ENCODE data around the gene GIGYF2.

The GIGYF2 gene

DNA sequence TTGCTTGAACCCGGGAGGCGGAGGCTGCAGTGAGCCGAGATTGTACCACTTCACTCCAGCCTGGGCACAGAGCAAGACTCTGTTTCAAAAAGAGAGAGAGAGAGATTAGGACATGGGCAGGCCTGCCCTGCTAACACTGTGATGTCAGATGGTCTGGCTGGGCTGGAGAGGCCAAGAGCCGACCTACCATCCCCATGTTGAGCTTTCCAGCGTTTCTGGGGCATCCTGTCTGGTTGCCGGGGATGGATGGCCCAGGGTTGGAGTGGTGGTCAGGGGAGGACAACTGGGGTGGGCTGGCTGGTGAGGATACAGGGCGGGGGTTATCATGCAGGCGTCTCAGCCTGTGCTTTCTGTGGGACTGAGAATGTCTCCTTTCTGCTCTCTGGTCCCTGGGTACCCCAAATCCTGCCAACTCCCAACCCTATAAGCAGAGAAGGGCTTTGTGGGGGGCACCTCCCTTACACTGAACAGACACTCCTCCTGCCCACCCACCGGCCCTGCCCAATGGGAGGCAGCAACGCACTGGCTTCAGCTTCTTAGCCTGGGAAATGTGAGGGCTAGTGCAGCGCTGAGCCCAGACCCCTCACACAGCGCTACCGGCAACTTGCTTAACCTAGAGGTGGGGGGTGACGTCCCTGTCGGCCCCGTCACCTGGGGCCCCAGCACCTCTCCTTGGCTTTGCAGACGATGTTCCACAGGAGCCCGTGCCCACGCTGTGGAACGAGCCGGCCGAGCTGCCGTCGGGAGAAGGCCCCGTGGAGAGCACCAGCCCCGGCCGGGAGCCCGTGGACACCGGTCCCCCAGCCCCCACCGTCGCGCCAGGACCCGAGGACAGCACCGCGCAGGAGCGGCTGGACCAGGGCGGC, 178.4 kb downstream of the GIGYF2 start:
- H3K27ac ChIP-seq (ENCODE audit: low read length), result no peak overlapping the region

DNA sequence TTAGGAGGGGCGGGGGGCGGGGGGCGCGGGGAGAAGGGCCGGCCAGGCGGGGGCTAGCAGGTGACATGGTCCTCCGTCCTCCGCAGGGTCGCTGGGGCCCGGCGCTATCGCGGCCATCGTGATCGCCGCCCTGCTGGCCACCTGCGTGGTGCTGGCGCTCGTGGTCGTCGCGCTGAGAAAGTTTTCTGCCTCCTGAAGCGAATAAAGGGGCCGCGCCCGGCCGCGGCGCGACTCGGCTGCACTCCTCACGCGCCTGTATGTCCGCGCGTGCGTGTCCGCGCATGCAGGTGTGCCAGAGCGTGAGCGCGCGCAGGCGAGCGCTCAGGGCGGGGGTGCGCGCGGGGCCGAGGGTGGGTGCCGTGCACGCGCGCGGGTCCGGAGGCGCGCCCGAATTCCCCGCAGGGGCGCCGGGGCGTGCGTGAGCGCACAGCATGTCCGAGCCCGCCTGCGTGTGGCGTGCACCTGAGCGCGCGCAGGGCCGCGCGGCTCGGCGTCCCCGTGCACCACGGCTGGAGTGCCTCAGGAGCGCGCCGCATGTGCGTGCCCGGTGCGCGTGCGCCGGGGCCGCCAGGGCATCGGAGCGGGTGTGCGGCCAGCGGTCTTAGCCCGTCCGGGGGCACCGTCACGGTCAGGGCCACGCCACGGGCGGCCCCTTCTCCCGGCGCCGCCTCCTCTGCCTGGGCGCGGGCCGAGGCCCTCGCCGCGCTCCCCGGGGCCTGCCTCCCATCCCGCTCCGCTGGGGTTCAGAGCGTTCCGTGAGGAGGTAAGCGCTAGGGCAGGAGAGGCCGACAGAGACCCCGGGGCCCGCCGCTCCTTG, 179.2 kb downstream of the GIGYF2 start:
- no peaks in the 10 kb centered on the region for H3K79me2 ChIP-seq (ENCODE audit: low read length)
- no peaks in the 10 kb centered on the region for H3K9me3 ChIP-seq (replicated peaks; ENCODE audit: insufficient read depth, low read length)
- H3K4me3 ChIP-seq (ENCODE audit: low read length), result no peak overlapping the region
- TF ChIP-seq, protein P1, sequence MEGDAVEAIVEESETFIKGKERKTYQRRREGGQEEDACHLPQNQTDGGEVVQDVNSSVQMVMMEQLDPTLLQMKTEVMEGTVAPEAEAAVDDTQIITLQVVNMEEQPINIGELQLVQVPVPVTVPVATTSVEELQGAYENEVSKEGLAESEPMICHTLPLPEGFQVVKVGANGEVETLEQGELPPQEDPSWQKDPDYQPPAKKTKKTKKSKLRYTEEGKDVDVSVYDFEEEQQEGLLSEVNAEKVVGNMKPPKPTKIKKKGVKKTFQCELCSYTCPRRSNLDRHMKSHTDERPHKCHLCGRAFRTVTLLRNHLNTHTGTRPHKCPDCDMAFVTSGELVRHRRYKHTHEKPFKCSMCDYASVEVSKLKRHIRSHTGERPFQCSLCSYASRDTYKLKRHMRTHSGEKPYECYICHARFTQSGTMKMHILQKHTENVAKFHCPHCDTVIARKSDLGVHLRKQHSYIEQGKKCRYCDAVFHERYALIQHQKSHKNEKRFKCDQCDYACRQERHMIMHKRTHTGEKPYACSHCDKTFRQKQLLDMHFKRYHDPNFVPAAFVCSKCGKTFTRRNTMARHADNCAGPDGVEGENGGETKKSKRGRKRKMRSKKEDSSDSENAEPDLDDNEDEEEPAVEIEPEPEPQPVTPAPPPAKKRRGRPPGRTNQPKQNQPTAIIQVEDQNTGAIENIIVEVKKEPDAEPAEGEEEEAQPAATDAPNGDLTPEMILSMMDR (IDR thresholded peaks at IDR 0.05; ENCODE audit: low read length), result no peak
- H3K4me1 ChIP-seq (ENCODE audit: low read length), result no peaks in the 10 kb centered on the region
- H3K36me3 ChIP-seq (replicated peaks; ENCODE audit: insufficient read depth, low read length), result no peaks in the 10 kb centered on the region
- no peak overlapping the region for H2AFZ ChIP-seq (ENCODE audit: low read length)
- H3K27me3 ChIP-seq (replicated peaks; ENCODE audit: insufficient read depth, low read length), result no peaks in the 10 kb centered on the region
- H3K4me2 ChIP-seq (ENCODE audit: low read depth, low read length), result no peak overlapping the region
- H3F3A ChIP-seq (ENCODE audit: insufficient read depth, low read length), result no peaks in the 10 kb centered on the region
- H4K20me1 ChIP-seq (ENCODE audit: insufficient read depth, low read length), result no peaks in the 10 kb centered on the region
- H3K9ac ChIP-seq (ENCODE audit: low read length), result no peak overlapping the region
- H3K9me2 ChIP-seq (replicated peaks; ENCODE audit: insufficient read depth, low read length), result no peaks in the 10 kb centered on the region
- no peak overlapping the region for H3K27ac ChIP-seq (ENCODE audit: low read length)
- DNase-seq, result peak; percentile 22

More for the DNA sequence above, 178.4 kb downstream of the GIGYF2 start:
- no peaks in the 10 kb centered on the region for H3F3A ChIP-seq (ENCODE audit: insufficient read depth, low read length)
- no peaks in the 10 kb centered on the region for H4K20me1 ChIP-seq (ENCODE audit: insufficient read depth, low read length)
- no peak for DNase-seq
- H3K9ac ChIP-seq (ENCODE audit: low read length), result no peak overlapping the region
- no peaks in the 10 kb centered on the region for H3K36me3 ChIP-seq (replicated peaks; ENCODE audit: insufficient read depth, low read length)
- H3K79me2 ChIP-seq (ENCODE audit: low read length), result no peaks in the 10 kb centered on the region
- no peaks in the 10 kb centered on the region for H3K4me1 ChIP-seq (ENCODE audit: low read length)
- H3K27me3 ChIP-seq (replicated peaks; ENCODE audit: insufficient read depth, low read length), result no peaks in the 10 kb centered on the region
- H3K9me2 ChIP-seq (replicated peaks; ENCODE audit: insufficient read depth, low read length), result no peaks in the 10 kb centered on the region
- no peak for TF ChIP-seq EZH2phosphoT487 (IDR thresholded peaks at IDR 0.05; ENCODE audit: low read length)
- TF ChIP-seq, protein P1 (IDR thresholded peaks at IDR 0.05; ENCODE audit: low read length), result no peak
- no peak for TF ChIP-seq EZH2 (optimal IDR thresholded peaks at IDR 0.05; ENCODE audit: low read depth, low read length)
- 0 out of 2 replicates have a peak overlapping the region, but pooled peaks have one; percentile 29 for H3K4me2 ChIP-seq (ENCODE audit: low read depth, low read length)
- no peak overlapping the region for H3K4me3 ChIP-seq (ENCODE audit: low read length)
- no peak overlapping the region for H2AFZ ChIP-seq (ENCODE audit: low read length)
- no peaks in the 10 kb centered on the region for H3K9me3 ChIP-seq (replicated peaks; ENCODE audit: insufficient read depth, low read length)

DNA sequence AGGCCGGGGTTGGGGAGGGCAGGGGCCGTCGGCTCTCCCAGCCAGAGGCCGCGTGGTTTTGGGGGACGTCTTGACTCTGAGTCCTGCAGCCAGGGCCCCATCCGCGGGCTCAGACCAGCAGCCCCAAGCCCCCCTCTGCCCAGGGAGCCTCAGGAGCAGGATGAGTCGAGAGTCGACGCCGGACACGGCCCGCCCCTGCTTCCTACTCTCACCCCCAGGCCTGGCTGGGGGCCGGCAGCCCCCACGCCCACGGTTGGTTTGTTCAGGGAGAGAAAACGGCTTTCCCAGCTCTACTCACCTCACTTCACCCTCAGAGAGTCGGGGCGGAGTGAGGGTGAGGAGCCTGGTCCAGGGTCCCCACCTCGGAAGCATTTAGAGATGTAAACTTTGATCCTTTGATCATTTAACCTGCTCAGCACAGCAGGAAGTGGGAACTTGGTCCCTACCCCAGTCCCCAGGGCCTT, 179.9 kb downstream of the GIGYF2 start:
- H2AFZ ChIP-seq (ENCODE audit: low read length), result no peak overlapping the region
- H4K20me1 ChIP-seq (ENCODE audit: insufficient read depth, low read length), result no peaks in the 10 kb centered on the region
- H3K4me2 ChIP-seq (ENCODE audit: low read depth, low read length), result no peak overlapping the region
- H3K27ac ChIP-seq (ENCODE audit: low read length), result no peak overlapping the region
- H3K27me3 ChIP-seq (replicated peaks; ENCODE audit: insufficient read depth, low read length), result no peaks in the 10 kb centered on the region
- H3K9me2 ChIP-seq (replicated peaks; ENCODE audit: insufficient read depth, low read length), result no peaks in the 10 kb centered on the region
- H3K4me1 ChIP-seq (ENCODE audit: low read length), result no peaks in the 10 kb centered on the region
- TF ChIP-seq EZH2 (optimal IDR thresholded peaks at IDR 0.05; ENCODE audit: low read depth, low read length), result no peak
- TF ChIP-seq, protein P1 (IDR thresholded peaks at IDR 0.05; ENCODE audit: low read length), result no peak
- TF ChIP-seq EZH2phosphoT487 (IDR thresholded peaks at IDR 0.05; ENCODE audit: low read length), result no peak
- no peaks in the 10 kb centered on the region for H3F3A ChIP-seq (ENCODE audit: insufficient read depth, low read length)
- no peaks in the 10 kb centered on the region for H3K9me3 ChIP-seq (replicated peaks; ENCODE audit: insufficient read depth, low read length)
- H3K36me3 ChIP-seq (replicated peaks; ENCODE audit: insufficient read depth, low read length), result no peaks in the 10 kb centered on the region
- H3K79me2 ChIP-seq (ENCODE audit: low read length), result no peaks in the 10 kb centered on the region
- H3K4me3 ChIP-seq (ENCODE audit: low read length), result no peak overlapping the region
- no peak overlapping the region for H3K9ac ChIP-seq (ENCODE audit: low read length)
- no peak for DNase-seq
